Activated CD8-positive, alpha-beta T cell treated with anti-CD3 and anti-CD28 coated beads for 36 hours (primary cell): ENCODE data around the gene ZNF469. TPM values are rescaled to one million over a fixed set of nuclear protein-coding genes. Genes with fewer than 3 reads are reported as not detected.

ENCODE experiments used
- ATAC-seq: fragments of 200-7000 bp; cut with Tn5 transposase; one replicate; pipeline ENCODE4 v1.10.0; 2021; ENCODE audit warnings: mild to moderate bottlenecking, moderate library complexity
- CTCF ChIA-PET: fragments of 350-600 bp; sonication (Branson Sonifier 250); formaldehyde crosslinking; loops from one replicate; lab custom pipeline; 2021; ENCODE audit warnings: antibody characterized with exemption; lab: Charles Lee
- POLR2A ChIA-PET: fragments of 350-600 bp; sonication (Branson Sonifier 250); formaldehyde crosslinking; loops from one replicate; lab custom pipeline; 2021; ENCODE audit warnings: antibody characterized with exemption; lab: Charles Lee
- DNase-seq: peaks from one replicate; pipeline ENCODE4 v3.0.0-alpha.2; 2020
- H3K27ac Mint-ChIP-seq: one replicate; pipeline ENCODE4 v1.8.0; 2021; ENCODE audit warnings: mild to moderate bottlenecking, mixed read lengths
- H3K27me3 Mint-ChIP-seq: one replicate; pipeline ENCODE4 v1.8.0; 2021; ENCODE audit warnings: mixed read lengths
- H3K36me3 Mint-ChIP-seq: one replicate; pipeline ENCODE4 v1.8.0; 2021; ENCODE audit warnings: low read depth, mixed read lengths
- H3K4me1 Mint-ChIP-seq: one replicate; pipeline ENCODE4 v1.8.0; 2021; ENCODE audit warnings: low read depth, mixed read lengths
- H3K4me3 Mint-ChIP-seq: one replicate; pipeline ENCODE4 v1.8.0; 2021; ENCODE audit warnings: mild to moderate bottlenecking, moderate library complexity, mixed read lengths
- H3K9me3 Mint-ChIP-seq: one replicate; pipeline ENCODE4 v1.8.0; 2021; ENCODE audit warnings: mixed read lengths
- CTCF ChIP-seq: fragments of 200-600 bp; IDR thresholded peaks from one replicate; pipeline ENCODE4 v1.8.0; 2022; ENCODE audit warnings: antibody characterized with exemption, mild to moderate bottlenecking
- intact Hi-C: fragments of 100-400 bp; cut with micrococcal nuclease; formaldehyde crosslinking; loops from one replicate; pipeline ENCODE4 v1.10.0; 2022
- total RNA-seq, 2 experiments: library from RNA; stranded (reverse); gene quantifications; one replicate each; pipeline ENCODE4 v1.2.3, GENCODE V29; 2021

The ZNF469 gene
- total RNA-seq, 2 experiments from 2014 or later, result 0.45 to 0.56 TPM

GRCh38 chr16:88345721-88346560 lies 36.8 kb upstream of the ZNF469 start:
- H3K4me1 Mint-ChIP-seq, result peaks cover 3% of the 10 kb centered on the region
- intact Hi-C loops, result no loop called here
- ChIA-PET POLR2A (no interaction called here), CTCF (no interaction called here)
- TF ChIP-seq CTCF, result no peak
- DNase-seq, result no peak
- H3K36me3 Mint-ChIP-seq, result no peaks in the 10 kb centered on the region
- H3K27me3 Mint-ChIP-seq, result no peaks in the 10 kb centered on the region
- no peaks in the 10 kb centered on the region for H3K9me3 Mint-ChIP-seq
- no peak for ATAC-seq
- no peak overlapping the region for H3K27ac Mint-ChIP-seq
- H3K4me3 Mint-ChIP-seq, result no peak overlapping the region

GRCh38 chr16:88346680-88347505 lies 35.9 kb upstream of the ZNF469 start:
- DNase-seq (no peak), ATAC-seq (no peak)
- Mint-ChIP-seq H3K4me3 (no peak overlapping the region), H3K27ac (no peak overlapping the region), H3K9me3 (no peaks in the 10 kb centered on the region), H3K36me3 (no peaks in the 10 kb centered on the region), H3K27me3 (no peaks in the 10 kb centered on the region), H3K4me1 (peaks cover 3% of the 10 kb centered on the region)
- ChIA-PET POLR2A (no interaction called here), CTCF (no interaction called here)
- intact Hi-C loops, result no loop called here
- no peak for TF ChIP-seq CTCF

- Mint-ChIP-seq H3K4me1 (peaks cover 3% of the 10 kb centered on the region), H3K9me3 (no peaks in the 10 kb centered on the region), H3K27me3 (no peaks in the 10 kb centered on the region), H3K27ac (peak overlapping the region; percentile 28), H3K4me3 (no peak overlapping the region), H3K36me3 (no peaks in the 10 kb centered on the region)
- ATAC-seq (peak; percentile 71), DNase-seq (peak; percentile 47)
- CTCF ChIA-PET, result no interaction called here
- intact Hi-C loops, result no loop called here
- TF ChIP-seq CTCF, result no peak
- POLR2A ChIA-PET, result no interaction called here
Measured at GRCh38 chr16:88347656-88348376, 34.9 kb upstream of the ZNF469 start.

GRCh38 chr16:88348377-88349152 lies 34.2 kb upstream of the ZNF469 start:
- Mint-ChIP-seq H3K4me1 (peaks cover 3% of the 10 kb centered on the region), H3K27me3 (no peaks in the 10 kb centered on the region), H3K27ac (peak overlapping the region; percentile 28), H3K4me3 (no peak overlapping the region), H3K36me3 (no peaks in the 10 kb centered on the region), H3K9me3 (no peaks in the 10 kb centered on the region)
- DNase-seq (no peak), ATAC-seq (no peak)
- intact Hi-C loops, result no loop called here
- CTCF ChIA-PET, result no interaction called here
- TF ChIP-seq CTCF, result no peak
- POLR2A ChIA-PET, result no interaction called here
